ENCODE results near the gene THSD4.

THSD4 gene

GRCh38 chr15:71825021-71825730 lies 709.9 kb downstream of the THSD4 start:
- no peak for DNase-seq (ENCODE audit: low spot score)

DNA sequence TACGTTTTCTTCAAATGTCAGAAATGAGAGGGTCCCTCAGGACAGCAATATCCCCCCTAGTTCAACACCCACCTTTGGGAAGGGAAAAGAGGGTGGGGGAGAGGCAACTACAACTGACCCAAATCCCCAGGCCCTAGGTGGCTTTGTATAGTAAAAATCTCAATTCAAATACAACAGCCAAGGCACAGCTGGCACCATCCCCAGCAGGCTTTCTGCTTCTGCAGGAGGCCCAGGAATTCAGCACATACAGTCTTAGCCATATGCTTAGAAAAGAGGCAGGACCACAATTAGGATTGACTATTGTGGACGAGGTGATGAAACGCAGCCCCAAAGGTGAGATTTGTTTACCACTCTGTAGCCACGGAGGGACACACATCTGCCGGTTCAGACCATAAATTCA lies 710.9 kb downstream of the THSD4 start:
- no peak for DNase-seq (ENCODE audit: low spot score)

- no peak for DNase-seq (ENCODE audit: low spot score)
Measured at GRCh38 chr15:71830981-71831380, 715.7 kb downstream of the THSD4 start.

All from SK-N-DZ (cell line).